Loucy (cell line): ENCODE data around the gene CAMK2D.

ENCODE experiments used
- H2AFZ ChIP-seq: fragments of 200-600 bp; sonication (generic); 2 replicates; pipeline ENCODE4 v1.6.0; 2016; ENCODE audit warnings: antibody characterized with exemption, mild to moderate bottlenecking, low read length, moderate library complexity
- H3F3A ChIP-seq: fragments of 200-600 bp; 2 replicates; pipeline ENCODE4 v1.6.0; 2016; ENCODE audit warnings: antibody characterized with exemption, low read depth, mild to moderate bottlenecking
- H3K27me3 ChIP-seq: fragments of 200-600 bp; sonication (generic); 2 replicates; pipeline ENCODE4 v1.6.1; 2014; ENCODE audit warnings: low read length, mild to moderate bottlenecking; ENCODE audit not compliant: insufficient read depth, poor library complexity, severe bottlenecking
- H3K36me3 ChIP-seq: fragments of 200-600 bp; sonication (generic); 2 replicates; pipeline ENCODE4 v1.6.1; 2016; ENCODE audit warnings: low read length; ENCODE audit not compliant: insufficient read depth
- H3K4me1 ChIP-seq: fragments of 200-600 bp; sonication (generic); 2 replicates; pipeline ENCODE4 v1.5.1; 2014; ENCODE audit warnings: low read length, mild to moderate bottlenecking; ENCODE audit not compliant: insufficient read depth, poor library complexity, severe bottlenecking
- H3K4me2 ChIP-seq: fragments of 200-600 bp; sonication (generic); 2 replicates; pipeline ENCODE4 v1.6.0; 2014; ENCODE audit warnings: antibody characterized with exemption, low read length, low read depth, mild to moderate bottlenecking; ENCODE audit not compliant: poor library complexity, severe bottlenecking
- H3K4me3 ChIP-seq: fragments of 200-600 bp; sonication (generic); 2 replicates; pipeline ENCODE4 v1.5.1; 2014; ENCODE audit warnings: low read length, mild to moderate bottlenecking, mixed read lengths; ENCODE audit not compliant: poor library complexity, severe bottlenecking
- H3K79me2 ChIP-seq: fragments of 200-600 bp; sonication (generic); 2 replicates; pipeline ENCODE4 v1.6.1; 2014; ENCODE audit warnings: low read length; ENCODE audit not compliant: insufficient read depth
- H3K9ac ChIP-seq: fragments of 200-600 bp; sonication (generic); 2 replicates; pipeline ENCODE4 v1.6.0; 2014; ENCODE audit warnings: mild to moderate bottlenecking, low read depth, low read length, moderate library complexity; ENCODE audit not compliant: poor library complexity, severe bottlenecking
- H3K9me2 ChIP-seq: fragments of 200-600 bp; sonication (generic); replicated peaks from 2 replicates; pipeline ENCODE4 v1.6.1; 2016; ENCODE audit warnings: low read depth, low read length, mixed read lengths
- H3K9me3 ChIP-seq: fragments of 200-600 bp; sonication (generic); 2 replicates; pipeline ENCODE4 v1.6.1; 2014; ENCODE audit warnings: mild to moderate bottlenecking, antibody characterized with exemption, low read length, low read depth; ENCODE audit not compliant: insufficient read depth
- H4K20me1 ChIP-seq: fragments of 200-600 bp; sonication (generic); 2 replicates; pipeline ENCODE4 v1.6.0; 2014; ENCODE audit warnings: antibody characterized with exemption, low read length, mild to moderate bottlenecking; ENCODE audit not compliant: insufficient read depth, poor library complexity, severe bottlenecking
- CTCF ChIP-seq: fragments of 200-600 bp; sonication (generic); conservative IDR thresholded peaks from 2 replicates; pipeline ENCODE4 v1.5.1; 2014; ENCODE audit warnings: mild to moderate bottlenecking, antibody characterized with exemption, low read length
- EZH2phosphoT487 ChIP-seq: fragments of 200-600 bp; IDR thresholded peaks from 2 replicates; pipeline ENCODE4 v1.6.1; 2018; ENCODE audit warnings: antibody characterized with exemption, mild to moderate bottlenecking, moderate library complexity, borderline replicate concordance

CAMK2D gene

GRCh38 chr4:113468165-113469022 lies 293.1 kb downstream of the CAMK2D start:
- Histone ChIP-seq H3F3A (no peaks in the 10 kb centered on the region), H3K36me3 (no peaks in the 10 kb centered on the region), H3K4me3 (no peak overlapping the region), H3K79me2 (no peaks in the 10 kb centered on the region), H2AFZ (no peak overlapping the region), H3K9ac (no peak overlapping the region), H3K9me3 (no peaks in the 10 kb centered on the region), H4K20me1 (no peaks in the 10 kb centered on the region), H3K9me2 (no peaks in the 10 kb centered on the region), H3K27me3 (no peaks in the 10 kb centered on the region), H3K4me2 (no peak overlapping the region), H3K4me1 (no peaks in the 10 kb centered on the region)
- TF ChIP-seq EZH2phosphoT487 (no peak), CTCF (no peak)

GRCh38 chr4:113467581-113467980 lies 294.0 kb downstream of the CAMK2D start:
- Histone ChIP-seq H3F3A (no peaks in the 10 kb centered on the region), H3K4me1 (no peaks in the 10 kb centered on the region), H2AFZ (no peak overlapping the region), H3K4me2 (no peak overlapping the region), H3K36me3 (no peaks in the 10 kb centered on the region), H3K9me3 (no peaks in the 10 kb centered on the region), H3K79me2 (no peaks in the 10 kb centered on the region), H3K27me3 (no peaks in the 10 kb centered on the region), H4K20me1 (no peaks in the 10 kb centered on the region), H3K9me2 (no peaks in the 10 kb centered on the region), H3K9ac (no peak overlapping the region), H3K4me3 (no peak overlapping the region)
- TF ChIP-seq CTCF = no peak
- TF ChIP-seq EZH2phosphoT487 = no peak

- Histone ChIP-seq H4K20me1 (no peaks in the 10 kb centered on the region), H3K4me1 (no peaks in the 10 kb centered on the region), H3K4me3 (no peak overlapping the region), H3F3A (no peaks in the 10 kb centered on the region), H3K27me3 (no peaks in the 10 kb centered on the region), H3K4me2 (no peak overlapping the region), H2AFZ (no peak overlapping the region), H3K9me3 (no peaks in the 10 kb centered on the region), H3K9me2 (no peaks in the 10 kb centered on the region), H3K79me2 (no peaks in the 10 kb centered on the region), H3K9ac (no peak overlapping the region), H3K36me3 (peaks cover under 1% of the 10 kb centered on the region; the same call in 1 of the 2 replicates)
- TF ChIP-seq CTCF (no peak), EZH2phosphoT487 (no peak)
These were observed 299.3 kb downstream of the CAMK2D start for GRCh38 chr4:113462286-113462685.
